GM12891 (cell line): Measurements from ENCODE around the gene CELSR3.

Source experiments
- POLR2A ChIP-seq: IDR thresholded peaks from 2 replicates; pipeline ENCODE4 v1.6.1; 2011; ENCODE audit warnings: low read depth, low read length, control low read depth
- POLR2AphosphoS5 ChIP-seq: IDR thresholded peaks from 2 replicates; pipeline ENCODE4 v1.6.1; 2011; ENCODE audit warnings: low read depth, low read length, control low read depth
- SPI1 ChIP-seq: IDR thresholded peaks from 2 replicates; pipeline ENCODE4 v1.6.1; 2011; ENCODE audit warnings: low read depth, low read length, control low read depth

DNA sequence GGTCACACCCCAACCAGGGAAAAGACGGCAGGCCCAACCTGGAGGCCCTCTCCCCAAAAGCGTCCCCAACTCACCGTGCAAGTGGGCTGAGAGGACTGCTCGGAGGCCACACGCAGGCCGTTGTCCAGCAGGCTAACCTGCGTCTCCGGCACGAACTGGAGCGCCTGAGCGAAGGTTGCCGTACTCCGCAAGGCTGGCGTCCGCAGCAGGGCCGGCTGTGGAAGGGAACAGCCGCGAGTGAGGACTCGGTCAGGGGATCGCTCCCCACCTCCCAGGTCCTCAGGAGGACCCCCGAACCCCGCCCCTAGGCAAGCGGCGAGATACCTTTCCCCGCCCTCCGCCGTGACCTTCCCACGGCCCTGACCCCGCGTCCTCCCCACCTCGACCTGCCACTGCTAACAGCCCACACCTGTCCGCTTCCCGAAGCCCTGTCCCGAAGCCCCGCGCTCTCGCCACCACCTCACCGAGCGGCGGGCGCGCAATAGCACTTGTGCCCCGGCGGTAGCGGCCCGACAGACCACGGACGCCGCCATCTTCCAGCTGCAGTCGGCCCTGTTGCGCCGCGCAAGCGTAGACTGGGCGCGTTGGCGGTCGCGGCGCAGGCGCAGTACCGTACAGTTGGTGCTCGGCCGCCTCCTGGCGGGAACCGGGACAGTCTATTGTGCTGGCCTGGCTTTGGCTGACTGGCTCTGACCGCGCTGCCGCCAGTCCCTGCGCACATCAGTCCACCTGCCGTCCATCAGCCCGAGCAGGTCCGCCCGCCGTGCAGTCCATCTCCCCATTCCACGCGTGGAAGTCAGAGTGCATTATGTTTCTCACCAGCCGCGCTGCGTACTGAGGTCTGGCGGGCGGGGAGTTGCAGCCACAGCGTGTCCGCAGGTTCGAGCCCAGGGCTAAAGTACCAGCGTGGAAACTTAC lies 53.3 kb downstream of the CELSR3 start, which contains the start of gene UQCRC1:
- TF ChIP-seq SPI1 (no peak), POLR2AphosphoS5 (peak; percentile 86), POLR2A (peak; percentile 89)
